Spleen (tissue), 11 donors: ENCODE data around the gene LRMDA. TPM values are rescaled to one million over a fixed set of nuclear protein-coding genes. Genes with fewer than 3 reads are reported as not detected.

Experiments used
- DNase-seq: peaks from one replicate; pipeline ENCODE4 v3.0.0-alpha.2; 2020
- H3K27ac ChIP-seq, 8 donors: fragments of 200-600 bp; sonication (generic) in 7 of 8; 1 replicate in 4 of 8; 2 replicates in 4 of 8; pipeline versions ENCODE4 v1.5.0 to v1.8.0; 2016 to 2021; ENCODE audit warnings: inconsistent platforms in 4 of 8, mild to moderate bottlenecking in 4 of 8, moderate library complexity in 1 of 8
- H3K27me3 ChIP-seq, 7 donors: fragments of 200-600 bp; sonication (generic) in 6 of 7; replicated peaks in 1 of 7; 1 replicate in 4 of 7; 2 replicates in 3 of 7; pipeline versions ENCODE4 v1.5.0 to v1.8.0; 2016 to 2021; ENCODE audit warnings: inconsistent platforms in 3 of 7, mild to moderate bottlenecking in 1 of 7
- H3K36me3 ChIP-seq, 6 donors: fragments of 200-600 bp; sonication (generic) in 5 of 6; 1 replicate in 4 of 6; 2 replicates in 2 of 6; pipeline versions ENCODE4 v1.5.0 to v1.8.0; 2016 to 2021; ENCODE audit warnings: inconsistent platforms in 2 of 6
- H3K4me1 ChIP-seq, 6 donors: fragments of 200-600 bp; sonication (generic) in 5 of 6; 1 replicate in 3 of 6; 2 replicates in 3 of 6; pipeline versions ENCODE4 v1.5.0 to v1.8.0; 2016 to 2021; ENCODE audit warnings: inconsistent platforms in 3 of 6
- H3K4me3 ChIP-seq, 8 donors: fragments of 200-600 bp; sonication (generic) in 7 of 8; 1 replicate in 4 of 8; 2 replicates in 4 of 8; pipeline versions ENCODE4 v1.5.0 to v1.8.0; 2016 to 2021; ENCODE audit warnings: inconsistent platforms in 4 of 8, mild to moderate bottlenecking in 4 of 8, moderate library complexity in 2 of 8
- H3K9me3 ChIP-seq, 8 donors: fragments of 200-600 bp; sonication (generic) in 7 of 8; 1 replicate in 4 of 8; 2 replicates in 4 of 8; pipeline versions ENCODE4 v1.5.0 to v1.8.0; 2016 to 2021; ENCODE audit warnings: inconsistent platforms in 4 of 8
- CTCF ChIP-seq, 11 experiments: fragments of 200-600 bp in 7 of 11; fragments of 450-650 bp in 4 of 11; sonication (generic) in 4 of 11; IDR thresholded peaks in 8 of 11; conservative IDR thresholded peaks in 3 of 11; 1 replicate in 7 of 11; 2 replicates in 4 of 11; pipeline versions ENCODE4 v1.4.0 to v1.8.0; 2016 to 2021; ENCODE audit warnings: antibody characterized with exemption in 11 of 11, inconsistent platforms in 4 of 11, mild to moderate bottlenecking in 1 of 11
- POLR2A ChIP-seq, 3 donors: fragments of 450-650 bp; IDR thresholded peaks; one replicate each; pipeline ENCODE4 v1.5.1; 2017; ENCODE audit warnings: antibody characterized with exemption in 3 of 3, mild to moderate bottlenecking in 1 of 3
- POLR2AphosphoS5 ChIP-seq, 3 donors: sonication (generic); formaldehyde crosslinking; IDR thresholded peaks; one replicate each; pipeline ENCODE4 v1.5.1; 2017; ENCODE audit warnings: antibody characterized with exemption in 3 of 3
- WGBS, 5 donors: extraction: QIAGEN DNeasy Blood & Tissue Kit in 3 of 5; methylation state at CpG; one replicate each; pipeline versions ENCODE4 v1.1.5 to v1.1.7; 2013 to 2018; 5-methylcytosine and 5-hydroxymethylcytosine counted together
- intact Hi-C: fragments of 100-400 bp; cut with DNase I; formaldehyde crosslinking; loops from one replicate; pipeline ENCODE4 v1.15.0; 2023; ENCODE audit warnings: low total_unique reads
- polyA plus RNA-seq, 3 donors: library from polyadenylated mRNA; stranded (reverse); fragments of 200-250 nt; gene quantifications; one replicate each; pipeline ENCODE4 v1.2.1, GENCODE V29; 2013
- total RNA-seq, 7 donors: library from RNA; depleted of rRNA in 3 of 7; stranded (reverse); fragments of >200 nt in 3 of 7; fragmentation: NEBNext Ultra II Directional in 4 of 7; extraction: Animal tissue kit (Norgen Biotek cat#: 25700) in 4 of 7; gene quantifications; one replicate each; pipeline versions ENCODE4 v1.1.0 to v1.2.1, GENCODE V29; 2016 to 2021
- donor health status: healthy with polysubstance abuse.
- donor health status: DM: no; HTN: no; CAD: no; lungs with moderate emphysema.
- donor health status: DM: no; HTN: no; CAD: no.
- donor health status: Bipolar disorder and iron deficiency.
- donor health status: healthy.
- donor health status: DM: no; HTN: no; CAD: no.
- donor health status: DM: yes; HTN: yes; CAD: no.

Gene LRMDA
- total and polyA plus RNA-seq, 10 donors: 7.3 to 46.6 (median 28.2) TPM

- peaks cover 0 to 6% (median 0%) of the 10 kb centered on the region in 6 donors for H3K4me1 ChIP-seq
- TF ChIP-seq POLR2AphosphoS5 (IDR thresholded peaks at IDR 0.05) (no peak), CTCF (IDR thresholded peaks at IDR 0.05 in 8 of 11, conservative IDR thresholded peaks at IDR 0.05 in 3 of 11) (no peak), POLR2A (IDR thresholded peaks at IDR 0.05) (no peak)
- no peak overlapping the region for H3K4me3 ChIP-seq
- 90 to 99% (median 93%) methylated on average over 3 of the region's 3 CpGs for WGBS, 5 donors
- H3K36me3 ChIP-seq: no peaks in the 10 kb centered on the region
- H3K9me3 ChIP-seq: no peaks in the 10 kb centered on the region
- intact Hi-C loops: no loop called here
- no peaks in the 10 kb centered on the region for H3K27me3 ChIP-seq
- no peak for DNase-seq
- H3K27ac ChIP-seq: no peak overlapping the region
Measured at GRCh38 chr10:76047521-76047920, 616.1 kb downstream of the LRMDA start.

GRCh38 chr10:76049581-76050290, 618.3 kb downstream of the LRMDA start:
- Histone ChIP-seq H3K36me3 (no peaks in the 10 kb centered on the region), H3K9me3 (peaks cover 0 to under 1% (median 0%) of the 10 kb centered on the region in 8 donors), H3K27ac (no peak overlapping the region), H3K27me3 (no peaks in the 10 kb centered on the region), H3K4me1 (peaks cover 0 to 6% (median 0%) of the 10 kb centered on the region in 6 donors), H3K4me3 (no peak overlapping the region)
- TF ChIP-seq POLR2A (IDR thresholded peaks at IDR 0.05) (no peak), CTCF (IDR thresholded peaks at IDR 0.05 in 8 of 11, conservative IDR thresholded peaks at IDR 0.05 in 3 of 11) (no peak), POLR2AphosphoS5 (IDR thresholded peaks at IDR 0.05) (no peak)
- no peak for DNase-seq
- whole genome bisulfite sequencing, 5 donors: 74 to 86% (median 78%) methylated on average over 5 of the region's 5 CpGs
- intact Hi-C loops: no loop called here

- TF ChIP-seq CTCF (IDR thresholded peaks at IDR 0.05 in 8 of 11, conservative IDR thresholded peaks at IDR 0.05 in 3 of 11): no peak
- TF ChIP-seq POLR2A (IDR thresholded peaks at IDR 0.05): no peak
- no peak for TF ChIP-seq POLR2AphosphoS5 (IDR thresholded peaks at IDR 0.05)
- no peak for DNase-seq
- intact Hi-C loops: no loop called here
Measured at GRCh38 chr10:76050291-76050625, 618.8 kb downstream of the LRMDA start.

GRCh38 chr10:76051007-76051936, 619.8 kb downstream of the LRMDA start:
- DNase-seq: no peak
- Histone ChIP-seq H3K4me3 (no peak overlapping the region), H3K27me3 (no peaks in the 10 kb centered on the region), H3K36me3 (no peaks in the 10 kb centered on the region), H3K27ac (no peak overlapping the region), H3K9me3 (peaks cover 0 to 16% (median 11%) of the 10 kb centered on the region in 8 donors), H3K4me1 (no peaks in the 10 kb centered on the region)
- intact Hi-C loops: no loop called here
- no peak for TF ChIP-seq POLR2AphosphoS5 (IDR thresholded peaks at IDR 0.05)
- no peak for TF ChIP-seq POLR2A (IDR thresholded peaks at IDR 0.05)
- no peak for TF ChIP-seq CTCF (IDR thresholded peaks at IDR 0.05 in 8 of 11, conservative IDR thresholded peaks at IDR 0.05 in 3 of 11)
- 68 to 79% (median 73%) methylated on average over 12 of the region's 12 CpGs for WGBS, 5 donors

More at GRCh38 chr10:76050291-76050625, 618.8 kb downstream of the LRMDA start:
- H3K27me3 ChIP-seq: no peaks in the 10 kb centered on the region
- peaks cover 0 to 6% (median 0%) of the 10 kb centered on the region in 6 donors for H3K4me1 ChIP-seq
- no peak overlapping the region for H3K27ac ChIP-seq
- H3K4me3 ChIP-seq: no peak overlapping the region
- peaks cover 0 to 6% (median under 1%) of the 10 kb centered on the region in 8 donors for H3K9me3 ChIP-seq
- H3K36me3 ChIP-seq: no peaks in the 10 kb centered on the region
